HG03280 (cell line): ENCODE measurements around the gene SUGCT.
"Not testable (repeated sequence)": the region's sequence is repeated elsewhere in the genome, so short reads cannot be mapped to it uniquely, and the experiment has no call there.

Experiments used
- ATAC-seq: cut with Tn5 transposase; IDR thresholded peaks from one replicate; pipeline ENCODE4 v1.9.1; 2021; ENCODE audit warnings: mild to moderate bottlenecking, moderate library complexity; ENCODE audit not compliant: unreplicated experiment

SUGCT gene

DNA sequence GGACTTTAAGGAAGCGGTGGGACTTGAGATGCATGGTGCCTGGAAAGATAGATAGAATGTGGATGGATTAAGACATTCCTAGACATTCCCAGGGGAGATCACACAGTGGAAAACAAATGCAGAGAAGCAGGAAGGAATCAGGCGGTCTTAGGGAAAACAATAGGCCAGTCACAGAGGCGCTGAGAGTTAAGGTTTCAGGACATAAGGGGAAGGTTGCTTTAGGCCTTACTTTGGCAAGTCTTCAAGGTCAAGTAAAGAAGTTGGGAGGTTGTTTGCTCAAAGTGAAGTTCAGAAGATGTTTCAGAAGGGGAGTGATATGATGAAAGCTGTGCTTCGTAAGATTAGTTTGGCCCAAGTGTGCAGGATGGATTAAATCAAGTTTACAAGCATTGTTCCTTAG lies 109.4 kb downstream of the SUGCT start:
- no peak for ATAC-seq

GRCh38 chr7:40248681-40249080 lies 113.9 kb downstream of the SUGCT start:
- no peak for ATAC-seq

GRCh38 chr7:40253444-40253843 lies 118.6 kb downstream of the SUGCT start:
- ATAC-seq = not testable (repeated sequence)

GRCh38 chr7:40263752-40264390 lies 129.1 kb downstream of the SUGCT start:
- ATAC-seq = no peak

GRCh38 chr7:40267583-40267982 lies 132.8 kb downstream of the SUGCT start:
- ATAC-seq = no peak

GRCh38 chr7:40268810-40269209 lies 134.0 kb downstream of the SUGCT start:
- ATAC-seq = not testable (repeated sequence)

DNA sequence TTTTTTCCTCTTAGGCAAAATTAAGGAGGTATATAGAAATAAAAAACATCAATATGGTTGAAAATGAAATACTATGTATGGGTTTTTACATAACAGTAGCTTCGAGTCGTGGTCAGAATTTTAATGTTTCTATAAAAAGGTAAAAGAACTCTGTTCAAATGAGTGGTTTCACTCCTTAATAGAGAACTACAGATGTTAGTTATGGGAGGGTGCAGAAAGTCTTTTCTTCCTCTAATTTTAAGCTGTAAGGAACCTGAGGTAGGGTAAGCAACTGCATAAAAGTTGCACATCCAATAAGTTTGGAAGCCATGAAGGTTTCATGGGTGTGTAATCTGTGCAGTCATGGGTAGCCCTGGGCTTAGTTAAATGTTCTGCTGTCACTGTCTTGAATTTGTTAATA lies 141.3 kb downstream of the SUGCT start:
- ATAC-seq = no peak

- ATAC-seq = no peak
Observed at GRCh38 chr7:40279991-40280390, 145.2 kb downstream of the SUGCT start.

DNA sequence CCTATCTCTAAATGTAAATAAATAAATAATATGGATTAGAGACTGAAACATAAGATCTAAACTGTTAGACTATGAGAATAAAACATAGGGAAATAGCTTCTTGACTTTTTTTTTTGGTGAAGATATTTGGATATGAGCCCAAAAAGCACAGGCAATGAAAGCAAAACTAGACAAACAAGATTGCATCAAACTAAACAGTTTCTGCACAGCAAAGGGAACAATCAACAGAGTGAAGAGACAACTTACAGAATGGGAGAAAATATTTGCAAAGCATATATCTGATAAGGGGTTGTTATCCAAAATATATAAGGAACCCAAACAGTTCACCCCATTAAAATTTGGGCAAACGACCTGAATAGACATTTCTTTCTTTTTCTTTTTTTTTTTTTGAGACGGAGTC lies 148.1 kb downstream of the SUGCT start:
- ATAC-seq = no peak

GRCh38 chr7:40283391-40283790 lies 148.6 kb downstream of the SUGCT start:
- ATAC-seq = no peak

DNA sequence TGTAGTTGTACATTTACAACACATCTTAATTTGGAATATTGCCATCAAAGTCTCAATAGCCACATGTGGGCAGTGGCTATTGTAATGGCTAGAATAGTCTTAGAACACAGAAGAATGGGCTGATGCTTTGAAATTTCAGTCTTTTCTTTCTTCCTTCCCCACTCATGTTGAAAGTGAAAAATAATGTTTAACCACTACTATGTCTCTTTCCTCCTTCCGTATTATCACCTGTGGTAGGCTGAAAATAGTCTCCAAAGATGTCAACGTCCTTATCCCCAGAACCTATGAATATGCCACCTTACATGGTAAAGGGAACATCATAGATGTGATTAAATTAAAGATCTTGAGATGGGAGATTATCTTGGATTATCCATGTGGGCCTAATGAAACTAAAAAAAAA lies 154.0 kb downstream of the SUGCT start:
- ATAC-seq = no peak

- no peak for ATAC-seq
Observed at GRCh38 chr7:40297741-40298311, 163.0 kb downstream of the SUGCT start.

- ATAC-seq = no peak
Observed at GRCh38 chr7:40298421-40298820, 163.6 kb downstream of the SUGCT start.

- no peak for ATAC-seq
Observed at GRCh38 chr7:40299097-40299496, 164.3 kb downstream of the SUGCT start.

GRCh38 chr7:40300146-40300670 lies 165.4 kb downstream of the SUGCT start:
- ATAC-seq = no peak

GRCh38 chr7:40301486-40302068 lies 166.8 kb downstream of the SUGCT start:
- no peak for ATAC-seq

- ATAC-seq = no peak
Observed at GRCh38 chr7:40303996-40304395, 169.2 kb downstream of the SUGCT start.

GRCh38 chr7:40305229-40305628 lies 170.4 kb downstream of the SUGCT start:
- ATAC-seq = no peak

DNA sequence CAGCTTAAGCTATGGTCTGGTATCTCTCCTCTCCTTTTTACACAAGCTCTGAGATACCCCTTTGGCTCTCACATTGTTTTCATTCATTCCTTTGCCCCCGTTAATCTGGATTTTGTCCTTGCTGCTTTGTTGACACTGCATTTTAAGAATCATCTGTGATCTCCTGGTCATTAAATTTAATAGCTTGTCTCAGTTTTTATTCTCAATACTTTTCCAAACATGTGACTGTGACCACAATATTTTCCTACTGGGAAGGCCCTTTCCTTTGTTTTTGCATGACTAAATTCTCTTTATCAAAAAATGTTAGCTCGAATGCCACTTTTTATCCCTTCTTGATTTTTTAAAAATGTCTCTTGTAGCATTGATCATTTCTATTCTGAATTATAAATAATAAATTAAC lies 171.2 kb downstream of the SUGCT start:
- ATAC-seq = no peak

GRCh38 chr7:40306596-40306995 lies 171.8 kb downstream of the SUGCT start:
- ATAC-seq = no peak

DNA sequence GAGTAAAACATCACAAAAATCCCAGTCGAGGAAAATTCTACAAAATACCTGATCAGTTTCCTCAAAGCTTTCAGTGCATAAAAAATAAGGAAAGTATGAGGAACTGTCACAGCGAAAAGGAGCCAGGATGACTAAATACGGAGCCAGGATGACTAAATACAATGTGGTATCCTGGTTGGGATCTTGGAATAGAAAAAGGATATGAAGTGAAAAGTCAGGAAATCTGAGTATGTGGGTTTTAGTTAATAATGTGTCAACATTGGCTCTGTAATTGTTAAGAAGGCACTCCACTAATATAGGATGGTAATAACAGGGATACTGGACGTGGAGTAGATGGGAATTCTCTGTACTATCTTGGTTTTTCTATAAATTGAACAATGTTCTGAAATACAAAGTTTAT lies 175.5 kb downstream of the SUGCT start:
- no peak for ATAC-seq

DNA sequence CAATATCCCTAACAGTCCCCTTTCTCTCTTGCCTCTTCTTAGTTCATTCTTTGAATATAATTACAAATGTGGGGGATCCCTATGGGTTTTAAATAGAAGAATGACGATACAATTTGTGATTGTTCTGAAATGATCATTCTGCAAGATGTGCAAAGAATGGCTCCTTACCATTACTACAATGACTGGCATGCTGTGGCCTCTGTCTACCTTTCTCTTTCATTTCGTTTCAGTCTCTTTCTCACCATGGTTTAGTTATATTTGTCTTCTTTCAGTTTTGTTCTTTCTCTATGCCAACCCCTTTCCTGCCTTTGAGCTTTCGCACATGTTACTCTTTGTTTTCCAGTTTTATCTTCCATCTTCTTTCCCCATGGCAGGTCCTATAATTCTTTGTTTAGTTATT lies 176.5 kb downstream of the SUGCT start:
- ATAC-seq = peak; percentile 99
